H9 (cell line): ENCODE results near the gene FBN2. TPM values are rescaled to one million over a fixed set of nuclear protein-coding genes. Genes with fewer than 3 reads are reported as not detected.
A peak's percentile ranks its signal among the peaks of the same experiment; 100 is the strongest.

Experiments used
- DNase-seq: peaks from one replicate; pipeline ENCODE4 v3.0.0-alpha.2; 2017
- H2AFZ ChIP-seq: one replicate; pipeline ENCODE4 v1.6.1; 2013; ENCODE audit warnings: mild to moderate bottlenecking, low read length, control low read depth, moderate library complexity
- H2AK5ac ChIP-seq: 2 replicates; pipeline ENCODE4 v1.6.1; 2013; ENCODE audit warnings: low read length, control low read depth, mixed read lengths; ENCODE audit not compliant: insufficient read length
- H2BK120ac ChIP-seq: one replicate; pipeline ENCODE4 v1.6.1; 2013; ENCODE audit warnings: low read depth, mild to moderate bottlenecking, low read length, control low read depth, inconsistent platforms; ENCODE audit not compliant: poor library complexity, severe bottlenecking
- H2BK12ac ChIP-seq: 2 replicates; pipeline ENCODE4 v1.6.1; 2013; ENCODE audit warnings: low read length, control low read depth, mixed read lengths, low read depth; ENCODE audit not compliant: insufficient read length
- H2BK15ac ChIP-seq: 2 replicates; pipeline ENCODE4 v1.6.1; 2013; ENCODE audit warnings: low read depth, low read length, control low read depth
- H2BK20ac ChIP-seq: one replicate; pipeline ENCODE4 v1.6.1; 2013; ENCODE audit warnings: low read depth, mild to moderate bottlenecking, low read length, control low read depth, inconsistent platforms; ENCODE audit not compliant: poor library complexity, severe bottlenecking
- H2BK5ac ChIP-seq: 2 replicates; pipeline ENCODE4 v1.6.1; 2013; ENCODE audit warnings: low read length, control low read depth, mixed read lengths; ENCODE audit not compliant: insufficient read length
- H3K14ac ChIP-seq: 2 replicates; pipeline ENCODE4 v1.6.1; 2013; ENCODE audit warnings: low read length, control low read depth; ENCODE audit not compliant: insufficient read depth
- H3K18ac ChIP-seq: 2 replicates; pipeline ENCODE4 v1.6.1; 2013; ENCODE audit warnings: low read depth, mild to moderate bottlenecking, mixed read lengths, low read length, control low read depth; ENCODE audit not compliant: insufficient read length
- H3K23ac ChIP-seq: 2 replicates; pipeline ENCODE4 v1.6.1; 2013; ENCODE audit warnings: low read length, control low read depth, mixed read lengths, low read depth; ENCODE audit not compliant: insufficient read length
- H3K23me2 ChIP-seq: 2 replicates; pipeline ENCODE4 v1.6.1; 2013; ENCODE audit warnings: low read depth, mild to moderate bottlenecking, mixed read lengths, low read length, control low read depth; ENCODE audit not compliant: insufficient read length, poor library complexity, severe bottlenecking
- H3K27ac ChIP-seq: 2 replicates; pipeline ENCODE4 v1.5.1; 2013; ENCODE audit warnings: low read length, control low read depth, mixed read lengths, low read depth; ENCODE audit not compliant: insufficient read length
- H3K27me3 ChIP-seq: 2 replicates; pipeline ENCODE4 v1.6.1; 2013; ENCODE audit warnings: low read length, control low read depth, inconsistent platforms; ENCODE audit not compliant: insufficient read depth
- H3K4ac ChIP-seq: 2 replicates; pipeline ENCODE4 v1.6.1; 2013; ENCODE audit warnings: low read depth, mild to moderate bottlenecking, control low read depth, inconsistent platforms, low read length, moderate library complexity
- H3K4me1 ChIP-seq: 2 replicates; pipeline ENCODE4 v1.6.1; 2013; ENCODE audit warnings: low read length, control low read depth, inconsistent platforms; ENCODE audit not compliant: insufficient read depth
- H3K4me2 ChIP-seq: 2 replicates; pipeline ENCODE4 v1.6.1; 2013; ENCODE audit warnings: low read length, control low read depth, mixed read lengths; ENCODE audit not compliant: insufficient read length, insufficient read depth
- H3K56ac ChIP-seq: 2 replicates; pipeline ENCODE4 v1.6.1; 2013; ENCODE audit warnings: low read depth, mild to moderate bottlenecking, mixed read lengths, low read length, control low read depth; ENCODE audit not compliant: insufficient read length
- H3K79me1 ChIP-seq: 2 replicates; pipeline ENCODE4 v1.6.1; 2013; ENCODE audit warnings: low read depth, mild to moderate bottlenecking, moderate library complexity, low read length, control low read depth, inconsistent platforms; ENCODE audit not compliant: insufficient read depth, poor library complexity, severe bottlenecking
- H3K79me2 ChIP-seq: 2 replicates; pipeline ENCODE4 v1.6.1; 2013; ENCODE audit warnings: low read length, control low read depth, inconsistent platforms; ENCODE audit not compliant: insufficient read depth
- H3K9ac ChIP-seq: 2 replicates; pipeline ENCODE4 v1.6.1; 2013; ENCODE audit warnings: low read length, control low read depth, mixed read lengths; ENCODE audit not compliant: insufficient read length; ENCODE audit errors: extremely low read depth
- H3K9me3 ChIP-seq: one replicate; pipeline ENCODE4 v1.6.1; 2013; ENCODE audit warnings: low read depth, low read length, inconsistent platforms; ENCODE audit not compliant: control insufficient read depth
- H3T11ph ChIP-seq: one replicate; pipeline ENCODE4 v1.6.1; 2013; ENCODE audit warnings: mild to moderate bottlenecking, low read length, control low read depth, inconsistent platforms
- H4K20me1 ChIP-seq: one replicate; pipeline ENCODE4 v1.6.1; 2013; ENCODE audit not compliant: control insufficient read depth, insufficient read length, insufficient read depth
- H4K5ac ChIP-seq: 2 replicates; pipeline ENCODE4 v1.6.1; 2013; ENCODE audit warnings: low read depth, mild to moderate bottlenecking, mixed read lengths, low read length, control low read depth; ENCODE audit not compliant: insufficient read length
- H4K8ac ChIP-seq: replicated peaks from 2 replicates; pipeline ENCODE4 v1.6.1; 2013; ENCODE audit warnings: low read length, control low read depth, mixed read lengths, low read depth; ENCODE audit not compliant: insufficient read length
- H4K91ac ChIP-seq: 2 replicates; pipeline ENCODE4 v1.6.1; 2013; ENCODE audit warnings: low read depth, mild to moderate bottlenecking, moderate library complexity, mixed read lengths, low read length, control low read depth; ENCODE audit not compliant: insufficient read length
- H3K27ac Mint-ChIP-seq, 3 experiments: 2 replicates in 2 of 3; 3 replicates in 1 of 3; pipeline ENCODE4 v1.8.0; 2020 to 2021; ENCODE audit warnings: mixed read lengths in 3 of 3, mild to moderate bottlenecking in 1 of 3, moderate library complexity in 1 of 3
- H3K27me3 Mint-ChIP-seq: 2 replicates; pipeline ENCODE4 v1.8.0; 2021; ENCODE audit warnings: low read depth, mild to moderate bottlenecking, moderate library complexity, mixed read lengths
- H3K36me3 Mint-ChIP-seq, 3 experiments: 2 replicates in 2 of 3; 3 replicates in 1 of 3; pipeline ENCODE4 v1.8.0; 2020 to 2021; ENCODE audit warnings: low read depth in 3 of 3, mixed read lengths in 3 of 3; ENCODE audit not compliant: insufficient read depth in 1 of 3
- H3K4me1 Mint-ChIP-seq, 2 experiments: 2 replicates each; pipeline ENCODE4 v1.8.0; 2020; ENCODE audit warnings: mixed read lengths in 2 of 2
- H3K4me3 Mint-ChIP-seq, 2 experiments: 2 replicates in 1 of 2; 3 replicates in 1 of 2; pipeline ENCODE4 v1.8.0; 2020 to 2021; ENCODE audit warnings: mild to moderate bottlenecking in 2 of 2, mixed read lengths in 2 of 2, moderate library complexity in 1 of 2
- H3K9me3 Mint-ChIP-seq, 2 experiments: 2 replicates in 1 of 2; 3 replicates in 1 of 2; pipeline ENCODE4 v1.8.0; 2020; ENCODE audit warnings: mild to moderate bottlenecking in 2 of 2, mixed read lengths in 2 of 2, moderate library complexity in 1 of 2
- CTCF ChIP-seq: fragments of 200-600 bp; sonication (generic); conservative IDR thresholded peaks from 3 replicates; pipeline ENCODE4 v1.8.0; 2021; ENCODE audit warnings: antibody characterized with exemption, mild to moderate bottlenecking
- WGBS: extraction: QIAGEN DNeasy Blood & Tissue Kit; methylation state at CpG from one replicate; pipeline ENCODE4 v1.1.7; 2013; ENCODE audit warnings: missing lambda C conversion rate, low lambda C conversion rate, mixed read lengths; ENCODE audit not compliant: insufficient read length; ENCODE audit errors: extremely low coverage; 5-methylcytosine and 5-hydroxymethylcytosine counted together
- total RNA-seq: library from RNA; stranded (reverse); gene quantifications from 2 replicates; pipeline ENCODE4 v1.2.1, GENCODE V29; 2021

FBN2 gene
- total RNA-seq, 1 experiment from 2014 or later: 8.3 TPM

- no peak overlapping the region for H3K27ac Mint-ChIP-seq
Measured at GRCh38 chr5:128536254-128537220, 1.5 kb downstream of the FBN2 start.

More at GRCh38 chr5:128536254-128537220, 1.5 kb downstream of the FBN2 start:
- Histone ChIP-seq H2BK20ac (no peak overlapping the region), H2BK5ac (no peak overlapping the region), H4K20me1 (no peaks in the 10 kb centered on the region), H2AK5ac (no peak overlapping the region), H3K79me2 (no peaks in the 10 kb centered on the region), H3K4ac (no peak overlapping the region), H3K4me2 (peak overlapping the region; percentile 66), H3K56ac (no peak overlapping the region), H3K79me1 (no peaks in the 10 kb centered on the region), H2BK12ac (no peak overlapping the region), H3K4me1 (peaks cover 3% of the 10 kb centered on the region; the same call in 1 of the 2 replicates), H3K23ac (no peak overlapping the region), H3K18ac (peak overlapping the region; percentile 62), H3K23me2 (peaks cover 32% of the 10 kb centered on the region), H4K5ac (no peak overlapping the region), H3K9me3 (no peaks in the 10 kb centered on the region), H3T11ph (no peak overlapping the region), H3K27me3 (peaks cover 15% of the 10 kb centered on the region; the same call in 1 of the 2 replicates), H2AFZ (no peak overlapping the region), H3K9ac (no peak overlapping the region), H3K27ac (no peak overlapping the region), H4K8ac (no peak overlapping the region), H3K14ac (0 out of 2 replicates have a peak overlapping the region, but pooled peaks have one; percentile 90), H2BK120ac (no peak overlapping the region), H2BK15ac (no peak overlapping the region), H4K91ac (no peak overlapping the region)
- Mint-ChIP-seq H3K27me3 (peaks cover 66% of the 10 kb centered on the region), H3K9me3 (no peaks in the 10 kb centered on the region), H3K4me3 (peak overlapping the region; percentile 65 to 82), H3K36me3 (peaks cover 0 to 11% (median 9%) of the 10 kb centered on the region in 3 experiments; a peak in 3 of 7 replicates), H3K4me1 (peaks cover 16 to 17% of the 10 kb centered on the region in 2 experiments)
- DNase-seq: peak; percentile 63
- 0 out of 3 replicates have a peak, but pooled peaks have one; percentile 10 for TF ChIP-seq CTCF
- WGBS: no CpG with 5 or more reads among the region's 58 CpGs
